NCI-H146 (cell line): ENCODE data around the gene UBE2D2.

ENCODE experiments used
- DNase-seq: peaks from one replicate; lab custom pipeline; 2025; lab: John Stamatoyannopoulos, UW

The UBE2D2 gene

GRCh38 chr5:139660923-139661814 is 100.0 kb downstream of the UBE2D2 start:
- no peak for DNase-seq

- no peak for DNase-seq
Observed at GRCh38 chr5:139662617-139663016, 101.5 kb downstream of the UBE2D2 start.

- DNase-seq, result no peak
Observed at GRCh38 chr5:139663207-139664085, 102.3 kb downstream of the UBE2D2 start.

- DNase-seq, result no peak
Observed at GRCh38 chr5:139664086-139664693, 103.1 kb downstream of the UBE2D2 start.

GRCh38 chr5:139664727-139665351 is 103.7 kb downstream of the UBE2D2 start:
- DNase-seq, result no peak

GRCh38 chr5:139665626-139666025 is 104.5 kb downstream of the UBE2D2 start:
- DNase-seq, result no peak

GRCh38 chr5:139666551-139666950 is 105.4 kb downstream of the UBE2D2 start:
- DNase-seq, result no peak

- no peak for DNase-seq
Observed at GRCh38 chr5:139667001-139667729, 106.0 kb downstream of the UBE2D2 start.

- DNase-seq, result no peak
Observed at GRCh38 chr5:139667730-139668063, 106.6 kb downstream of the UBE2D2 start.

- no peak for DNase-seq
Observed at GRCh38 chr5:139668064-139668880, 107.1 kb downstream of the UBE2D2 start.

GRCh38 chr5:139668924-139669661 is 108.0 kb downstream of the UBE2D2 start:
- no peak for DNase-seq

- no peak for DNase-seq
Observed at GRCh38 chr5:139669662-139670368, 108.7 kb downstream of the UBE2D2 start.

GRCh38 chr5:139670369-139671095 is 109.4 kb downstream of the UBE2D2 start:
- DNase-seq, result peak; percentile 36

GRCh38 chr5:139671096-139671841 is 110.1 kb downstream of the UBE2D2 start:
- no peak for DNase-seq

- no peak for DNase-seq
Observed at GRCh38 chr5:139675213-139675612, 114.1 kb downstream of the UBE2D2 start.

- DNase-seq, result no peak
Observed at GRCh38 chr5:139675825-139676224, 114.7 kb downstream of the UBE2D2 start.

GRCh38 chr5:139676406-139676805 is 115.3 kb downstream of the UBE2D2 start:
- DNase-seq, result no peak
